Measurements from ENCODE around the gene PLEK2. TPM values are rescaled to one million over a fixed set of nuclear protein-coding genes. Genes with fewer than 3 reads are reported as not detected.

The PLEK2 gene
- total RNA-seq, 6 donors from 2014 or later: 3.5 to 4.4 (median 3.8) TPM; not detected in 1

GRCh38 chr14:67387195-67387594 lies 24.8 kb downstream of the PLEK2 start:
- Histone ChIP-seq H3K4me3 (no peak overlapping the region), H3K4me1 (peaks cover 0 to 7% (median 0%) of the 10 kb centered on the region in 4 donors), H3K27me3 (no peaks in the 10 kb centered on the region), H3K36me3 (peaks cover 15 to 49% (median 26%) of the 10 kb centered on the region in 4 donors), H3K9me3 (no peaks in the 10 kb centered on the region), H3K27ac (no peak overlapping the region)
- WGBS, 2 donors: 89 to 97% methylated on average over 2 of the region's 2 CpGs
- ATAC-seq (ENCODE audit: low FRiP score in 2 of 2) (no peak), DNase-seq (no peak)
- no peak for TF ChIP-seq POLR2AphosphoS5 (IDR thresholded peaks at IDR 0.05)
- no peak for TF ChIP-seq EP300 (IDR thresholded peaks at IDR 0.05)
- TF ChIP-seq, protein P1, sequence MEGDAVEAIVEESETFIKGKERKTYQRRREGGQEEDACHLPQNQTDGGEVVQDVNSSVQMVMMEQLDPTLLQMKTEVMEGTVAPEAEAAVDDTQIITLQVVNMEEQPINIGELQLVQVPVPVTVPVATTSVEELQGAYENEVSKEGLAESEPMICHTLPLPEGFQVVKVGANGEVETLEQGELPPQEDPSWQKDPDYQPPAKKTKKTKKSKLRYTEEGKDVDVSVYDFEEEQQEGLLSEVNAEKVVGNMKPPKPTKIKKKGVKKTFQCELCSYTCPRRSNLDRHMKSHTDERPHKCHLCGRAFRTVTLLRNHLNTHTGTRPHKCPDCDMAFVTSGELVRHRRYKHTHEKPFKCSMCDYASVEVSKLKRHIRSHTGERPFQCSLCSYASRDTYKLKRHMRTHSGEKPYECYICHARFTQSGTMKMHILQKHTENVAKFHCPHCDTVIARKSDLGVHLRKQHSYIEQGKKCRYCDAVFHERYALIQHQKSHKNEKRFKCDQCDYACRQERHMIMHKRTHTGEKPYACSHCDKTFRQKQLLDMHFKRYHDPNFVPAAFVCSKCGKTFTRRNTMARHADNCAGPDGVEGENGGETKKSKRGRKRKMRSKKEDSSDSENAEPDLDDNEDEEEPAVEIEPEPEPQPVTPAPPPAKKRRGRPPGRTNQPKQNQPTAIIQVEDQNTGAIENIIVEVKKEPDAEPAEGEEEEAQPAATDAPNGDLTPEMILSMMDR (IDR thresholded peaks at IDR 0.05): no peak
- TF ChIP-seq POLR2A (IDR thresholded peaks at IDR 0.05): no peak

- Histone ChIP-seq H3K27ac (no peak overlapping the region), H3K9me3 (no peaks in the 10 kb centered on the region), H3K4me3 (no peak overlapping the region), H3K36me3 (peaks cover 24 to 65% (median 41%) of the 10 kb centered on the region in 4 donors), H3K27me3 (no peaks in the 10 kb centered on the region), H3K4me1 (peaks cover 0 to 7% (median 0%) of the 10 kb centered on the region in 4 donors)
- no peak for DNase-seq
- WGBS, 2 donors: 84 to 100% methylated on average over 2 of the region's 2 CpGs
- TF ChIP-seq, protein P1 (IDR thresholded peaks at IDR 0.05): no peak
- TF ChIP-seq POLR2A (IDR thresholded peaks at IDR 0.05) (no peak), POLR2AphosphoS5 (IDR thresholded peaks at IDR 0.05) (no peak), EP300 (IDR thresholded peaks at IDR 0.05) (no peak)
- no peak for ATAC-seq (ENCODE audit: low FRiP score in 2 of 2)
These were observed 26.3 kb downstream of the PLEK2 start for GRCh38 chr14:67385618-67386017.

DNA sequence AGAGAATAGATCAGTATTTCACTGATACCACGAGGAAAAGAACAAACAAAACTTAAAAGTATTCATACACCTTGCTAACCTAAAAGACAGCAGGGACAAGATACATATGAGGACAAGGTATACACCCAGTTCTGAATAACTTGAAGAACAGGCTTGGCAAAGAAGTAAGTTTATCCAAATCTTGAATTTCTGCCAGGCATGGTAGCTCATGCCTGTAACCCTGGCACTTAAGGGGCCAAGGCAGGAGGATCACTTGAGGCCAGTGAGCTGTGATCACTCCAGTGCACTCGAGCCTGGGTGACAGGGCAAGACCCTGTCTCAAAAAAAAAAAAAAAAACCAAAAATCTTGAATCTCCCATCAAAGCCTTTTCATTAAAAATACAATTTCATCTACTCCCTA lies 26.8 kb downstream of the PLEK2 start:
- ATAC-seq (ENCODE audit: low FRiP score in 2 of 2): no peak

DNA sequence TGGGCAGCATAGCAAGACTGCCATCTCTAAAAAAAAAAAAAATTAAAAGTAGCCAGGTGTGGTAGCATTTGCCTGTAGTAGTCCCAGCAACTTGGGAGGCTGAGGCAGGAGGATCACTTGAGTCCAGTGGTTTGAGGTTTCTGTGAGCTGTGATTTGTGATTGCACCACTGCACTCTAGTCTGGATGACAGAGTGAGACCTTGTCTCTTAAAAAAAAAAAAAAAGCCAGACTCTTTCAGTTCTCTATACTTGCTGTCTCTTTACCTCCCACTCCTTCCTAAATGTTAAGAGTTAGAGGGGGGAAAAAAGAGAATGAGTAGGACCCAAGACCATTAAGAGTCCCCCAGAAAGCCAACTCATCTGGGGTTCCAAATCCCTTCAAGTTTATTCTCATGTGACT lies 34.0 kb downstream of the PLEK2 start:
- H3K36me3 ChIP-seq: peaks cover 32 to 100% (median 48%) of the 10 kb centered on the region in 4 donors
- TF ChIP-seq EP300 (IDR thresholded peaks at IDR 0.05) (no peak), POLR2AphosphoS5 (IDR thresholded peaks at IDR 0.05) (no peak), POLR2A (IDR thresholded peaks at IDR 0.05) (no peak)
- TF ChIP-seq, protein P1 (IDR thresholded peaks at IDR 0.05): no peak
- no peaks in the 10 kb centered on the region for H3K27me3 ChIP-seq
- H3K9me3 ChIP-seq: no peaks in the 10 kb centered on the region
- H3K4me1 ChIP-seq: no peaks in the 10 kb centered on the region
- H3K27ac ChIP-seq: no peak overlapping the region
- DNase-seq (no peak), ATAC-seq (ENCODE audit: low FRiP score in 2 of 2) (no peak)
- H3K4me3 ChIP-seq: no peak overlapping the region

More for the DNA sequence above, 26.8 kb downstream of the PLEK2 start:
- TF ChIP-seq POLR2AphosphoS5 (IDR thresholded peaks at IDR 0.05) (no peak), EP300 (IDR thresholded peaks at IDR 0.05) (no peak), POLR2A (IDR thresholded peaks at IDR 0.05) (no peak)
- TF ChIP-seq, protein P1 (IDR thresholded peaks at IDR 0.05): no peak
- H3K4me3 ChIP-seq: no peak overlapping the region
- H3K36me3 ChIP-seq: peaks cover 24 to 70% (median 44%) of the 10 kb centered on the region in 4 donors
- peak in 1 of 2 donors; percentile 59 for DNase-seq
- H3K27ac ChIP-seq: no peak overlapping the region
- no peaks in the 10 kb centered on the region for H3K9me3 ChIP-seq
- H3K4me1 ChIP-seq: peaks cover 0 to 7% (median 0%) of the 10 kb centered on the region in 4 donors
- H3K27me3 ChIP-seq: no peaks in the 10 kb centered on the region
- WGBS, 2 donors: 65 to 79% methylated on average over 2 of the region's 2 CpGs

DNA sequence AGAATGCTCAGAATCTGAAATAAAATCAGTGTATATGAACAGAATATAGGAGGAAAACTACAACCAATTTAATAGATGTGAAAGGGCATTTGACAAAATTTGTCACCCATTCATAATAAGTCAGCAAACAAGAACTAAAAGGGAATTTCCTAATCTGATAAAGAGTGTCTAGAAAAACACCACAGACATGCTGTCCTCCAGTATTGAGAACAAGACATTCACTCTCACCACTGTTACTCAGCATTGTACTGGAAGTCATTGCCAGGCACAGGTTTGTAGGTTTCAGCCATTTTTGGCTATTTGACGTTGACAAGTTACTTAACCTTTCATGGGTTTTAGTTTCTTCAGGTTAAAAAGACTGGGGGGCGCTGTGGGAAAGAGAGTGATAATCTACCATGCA lies 38.6 kb downstream of the PLEK2 start:
- DNase-seq (no peak), ATAC-seq (ENCODE audit: low FRiP score in 2 of 2) (no peak)
- Histone ChIP-seq H3K36me3 (peaks cover 17 to 100% (median 35%) of the 10 kb centered on the region in 4 donors), H3K4me3 (no peak overlapping the region), H3K4me1 (no peaks in the 10 kb centered on the region), H3K27ac (no peak overlapping the region), H3K27me3 (no peaks in the 10 kb centered on the region), H3K9me3 (no peaks in the 10 kb centered on the region)
- no peak for TF ChIP-seq EP300 (IDR thresholded peaks at IDR 0.05)
- TF ChIP-seq, protein P1 (IDR thresholded peaks at IDR 0.05): no peak
- TF ChIP-seq POLR2A (IDR thresholded peaks at IDR 0.05): no peak
- no peak for TF ChIP-seq POLR2AphosphoS5 (IDR thresholded peaks at IDR 0.05)
- 74 to 80% methylated on average over 2 of the region's 2 CpGs for WGBS, 2 donors

All from upper lobe of left lung (tissue), 6 donors.